ENCODE results near the gene MUC3A. TPM values are rescaled to one million over a fixed set of nuclear protein-coding genes. Genes with fewer than 3 reads are reported as not detected.

The MUC3A gene
- total and polyA plus RNA-seq, 4 donors, result 0.25 to 2.9 (median 0.87) TPM

GRCh38 chr7:100971111-100972001, 22.0 kb downstream of the MUC3A start:
- Histone ChIP-seq H3K4me3 (ENCODE audit: low read depth in 1 of 3, low read length in 3 of 3) (no peak overlapping the region), H3K27ac (ENCODE audit: low read depth in 1 of 2, low read length in 2 of 2) (no peak overlapping the region), H3K9ac (ENCODE audit: low read depth in 1 of 2, low read length in 2 of 2) (no peak overlapping the region), H3K36me3 (ENCODE audit: control insufficient read depth in 4 of 4, insufficient read depth in 3 of 4, low read depth in 1 of 4, low read length in 3 of 4) (peaks cover 0 to 2% (median 0%) of the 10 kb centered on the region in 4 donors), H3K9me3 (ENCODE audit: control insufficient read depth in 4 of 4, low read length in 3 of 4) (no peaks in the 10 kb centered on the region), H3K4me1 (ENCODE audit: control insufficient read depth in 4 of 4, insufficient read depth in 4 of 4, low read length in 3 of 4) (peaks cover 1 to 3% (median 2%) of the 10 kb centered on the region in 4 donors), H3K27me3 (ENCODE audit: control insufficient read depth in 4 of 4, insufficient read depth in 4 of 4, low read length in 3 of 4) (peaks cover 0 to 12% (median 1%) of the 10 kb centered on the region in 4 donors)
- WGBS, result 58% methylated on average over 14 of the region's 14 CpGs
- TF ChIP-seq HNF4G (IDR thresholded peaks at IDR 0.05) (no peak), ZBTB33 (IDR thresholded peaks at IDR 0.05) (no peak), FOXA1 (IDR thresholded peaks at IDR 0.05) (no peak), GABPA (IDR thresholded peaks at IDR 0.05 in 1 of 2, conservative IDR thresholded peaks at IDR 0.05 in 1 of 2) (no peak), JUND (IDR thresholded peaks at IDR 0.05) (no peak), TAF1 (conservative IDR thresholded peaks at IDR 0.05) (no peak), NR2F2 (IDR thresholded peaks at IDR 0.05) (no peak), CTCF (IDR thresholded peaks at IDR 0.05; ENCODE audit: low read depth, low read length, missing input control) (no peak)
- TF ChIP-seq, protein P1, sequence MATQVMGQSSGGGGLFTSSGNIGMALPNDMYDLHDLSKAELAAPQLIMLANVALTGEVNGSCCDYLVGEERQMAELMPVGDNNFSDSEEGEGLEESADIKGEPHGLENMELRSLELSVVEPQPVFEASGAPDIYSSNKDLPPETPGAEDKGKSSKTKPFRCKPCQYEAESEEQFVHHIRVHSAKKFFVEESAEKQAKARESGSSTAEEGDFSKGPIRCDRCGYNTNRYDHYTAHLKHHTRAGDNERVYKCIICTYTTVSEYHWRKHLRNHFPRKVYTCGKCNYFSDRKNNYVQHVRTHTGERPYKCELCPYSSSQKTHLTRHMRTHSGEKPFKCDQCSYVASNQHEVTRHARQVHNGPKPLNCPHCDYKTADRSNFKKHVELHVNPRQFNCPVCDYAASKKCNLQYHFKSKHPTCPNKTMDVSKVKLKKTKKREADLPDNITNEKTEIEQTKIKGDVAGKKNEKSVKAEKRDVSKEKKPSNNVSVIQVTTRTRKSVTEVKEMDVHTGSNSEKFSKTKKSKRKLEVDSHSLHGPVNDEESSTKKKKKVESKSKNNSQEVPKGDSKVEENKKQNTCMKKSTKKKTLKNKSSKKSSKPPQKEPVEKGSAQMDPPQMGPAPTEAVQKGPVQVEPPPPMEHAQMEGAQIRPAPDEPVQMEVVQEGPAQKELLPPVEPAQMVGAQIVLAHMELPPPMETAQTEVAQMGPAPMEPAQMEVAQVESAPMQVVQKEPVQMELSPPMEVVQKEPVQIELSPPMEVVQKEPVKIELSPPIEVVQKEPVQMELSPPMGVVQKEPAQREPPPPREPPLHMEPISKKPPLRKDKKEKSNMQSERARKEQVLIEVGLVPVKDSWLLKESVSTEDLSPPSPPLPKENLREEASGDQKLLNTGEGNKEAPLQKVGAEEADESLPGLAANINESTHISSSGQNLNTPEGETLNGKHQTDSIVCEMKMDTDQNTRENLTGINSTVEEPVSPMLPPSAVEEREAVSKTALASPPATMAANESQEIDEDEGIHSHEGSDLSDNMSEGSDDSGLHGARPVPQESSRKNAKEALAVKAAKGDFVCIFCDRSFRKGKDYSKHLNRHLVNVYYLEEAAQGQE (IDR thresholded peaks at IDR 0.05), result no peak
- no peak for DNase-seq (ENCODE audit: low spot score)

GRCh38 chr7:100972002-100972347, 22.6 kb downstream of the MUC3A start:
- Histone ChIP-seq H3K4me1 (ENCODE audit: control insufficient read depth in 4 of 4, insufficient read depth in 4 of 4, low read length in 3 of 4) (no peaks in the 10 kb centered on the region), H3K9ac (ENCODE audit: low read depth in 1 of 2, low read length in 2 of 2) (no peak overlapping the region), H3K4me3 (ENCODE audit: low read depth in 1 of 3, low read length in 3 of 3) (no peak overlapping the region), H3K27ac (ENCODE audit: low read depth in 1 of 2, low read length in 2 of 2) (no peak overlapping the region), H3K9me3 (ENCODE audit: control insufficient read depth in 4 of 4, low read length in 3 of 4) (no peaks in the 10 kb centered on the region), H3K27me3 (ENCODE audit: control insufficient read depth in 4 of 4, insufficient read depth in 4 of 4, low read length in 3 of 4) (peaks cover 0 to 6% (median 1%) of the 10 kb centered on the region in 4 donors), H3K36me3 (ENCODE audit: control insufficient read depth in 4 of 4, insufficient read depth in 3 of 4, low read depth in 1 of 4, low read length in 3 of 4) (peaks cover 0 to 2% (median 0%) of the 10 kb centered on the region in 4 donors)
- no peak for DNase-seq (ENCODE audit: low spot score)
- TF ChIP-seq, protein P2, sequence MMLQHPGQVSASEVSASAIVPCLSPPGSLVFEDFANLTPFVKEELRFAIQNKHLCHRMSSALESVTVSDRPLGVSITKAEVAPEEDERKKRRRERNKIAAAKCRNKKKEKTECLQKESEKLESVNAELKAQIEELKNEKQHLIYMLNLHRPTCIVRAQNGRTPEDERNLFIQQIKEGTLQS (IDR thresholded peaks at IDR 0.05), result no peak
- TF ChIP-seq RXRA (IDR thresholded peaks at IDR 0.05) (no peak), EGR1 (IDR thresholded peaks at IDR 0.05; ENCODE audit: low read depth in 2 of 2) (no peak), ZBTB33 (IDR thresholded peaks at IDR 0.05) (no peak), SP1 (IDR thresholded peaks at IDR 0.05) (no peak), HNF4A (conservative IDR thresholded peaks at IDR 0.05) (no peak), NR2F2 (IDR thresholded peaks at IDR 0.05) (no peak), GABPA (IDR thresholded peaks at IDR 0.05 in 1 of 2, conservative IDR thresholded peaks at IDR 0.05 in 1 of 2) (no peak), FOXA1 (IDR thresholded peaks at IDR 0.05) (no peak)
- TF ChIP-seq, protein P3, sequence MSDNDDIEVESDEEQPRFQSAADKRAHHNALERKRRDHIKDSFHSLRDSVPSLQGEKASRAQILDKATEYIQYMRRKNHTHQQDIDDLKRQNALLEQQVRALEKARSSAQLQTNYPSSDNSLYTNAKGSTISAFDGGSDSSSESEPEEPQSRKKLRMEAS (IDR thresholded peaks at IDR 0.05), result no peak
- TF ChIP-seq, protein P1 (IDR thresholded peaks at IDR 0.05), result no peak
- WGBS, result 56% methylated on average over 7 of the region's 7 CpGs
